Suprapubic skin (tissue), 4 donors: Measurements from ENCODE around the gene TBL1X. TPM values are rescaled to one million over a fixed set of nuclear protein-coding genes. Genes with fewer than 3 reads are reported as not detected.

Experiments
- DNase-seq, 2 donors: peaks; one replicate each; pipeline ENCODE4 v3.0.0-alpha.2; 2019; ENCODE audit warnings: low spot score in 2 of 2
- H3K27ac ChIP-seq: fragments of 200-600 bp; sonication (generic); one replicate; pipeline ENCODE4 v1.5.1; 2019
- H3K27me3 ChIP-seq: fragments of 200-600 bp; sonication (generic); one replicate; pipeline ENCODE4 v1.5.1; 2019
- H3K36me3 ChIP-seq: fragments of 200-600 bp; sonication (generic); one replicate; pipeline ENCODE4 v1.5.1; 2019
- H3K4me1 ChIP-seq: fragments of 200-600 bp; sonication (generic); one replicate; pipeline ENCODE4 v1.5.1; 2019
- H3K4me3 ChIP-seq: fragments of 200-600 bp; sonication (generic); one replicate; pipeline ENCODE4 v1.5.1; 2019; ENCODE audit warnings: mild to moderate bottlenecking
- H3K9me3 ChIP-seq: fragments of 200-600 bp; sonication (generic); one replicate; pipeline ENCODE4 v1.5.1; 2019
- EP300 ChIP-seq: sonication (generic); formaldehyde crosslinking; IDR thresholded peaks from one replicate; pipeline ENCODE4 v1.6.1; 2017; ENCODE audit warnings: antibody characterized with exemption
- POLR2A ChIP-seq, 2 donors: fragments of 450-650 bp; IDR thresholded peaks; one replicate each; pipeline ENCODE4 v1.6.1; 2017; ENCODE audit warnings: antibody characterized with exemption in 2 of 2, mild to moderate bottlenecking in 2 of 2, moderate library complexity in 2 of 2
- POLR2AphosphoS5 ChIP-seq, 3 donors: sonication (generic); formaldehyde crosslinking; IDR thresholded peaks; one replicate each; pipeline ENCODE4 v1.6.1; 2017; ENCODE audit warnings: antibody characterized with exemption in 3 of 3
- WGBS: methylation state at CpG from one replicate; pipeline ENCODE4 v1.1.5; 2018; 5-methylcytosine and 5-hydroxymethylcytosine counted together
- total RNA-seq, 4 donors: library from RNA; depleted of rRNA; stranded (reverse); fragments of >200 nt; gene quantifications; one replicate each; pipeline ENCODE4 v1.1.0, GENCODE V29; 2016
- TF ChIP-seq, protein P1 (sequence below), 2 donors: fragments of 200-600 bp in 1 of 2; fragments of 450-650 bp in 1 of 2; sonication (generic) in 1 of 2; IDR thresholded peaks; one replicate each; pipeline ENCODE4 v1.5.1; 2016 to 2019; ENCODE audit warnings: antibody characterized with exemption in 2 of 2, mild to moderate bottlenecking in 1 of 2, moderate library complexity in 1 of 2

Gene TBL1X
- total RNA-seq, 4 donors from 2014 or later: 13.2 to 31.0 (median 17.1) TPM

- 92% methylated on average over 12 of the region's 12 CpGs for WGBS
- Histone ChIP-seq H3K36me3 (peaks cover 11% of the 10 kb centered on the region), H3K4me1 (no peaks in the 10 kb centered on the region), H3K27me3 (no peaks in the 10 kb centered on the region), H3K9me3 (no peaks in the 10 kb centered on the region), H3K27ac (no peak overlapping the region), H3K4me3 (no peak overlapping the region)
- no peak for TF ChIP-seq POLR2A (IDR thresholded peaks at IDR 0.05)
- DNase-seq: no peak
Observed at GRCh38 chrX:9701790-9702189, 236.9 kb downstream of the TBL1X start.

- Histone ChIP-seq H3K9me3 (no peaks in the 10 kb centered on the region), H3K27me3 (no peaks in the 10 kb centered on the region), H3K4me3 (no peak overlapping the region), H3K4me1 (no peaks in the 10 kb centered on the region), H3K27ac (no peak overlapping the region), H3K36me3 (peaks cover 8% of the 10 kb centered on the region)
- 95% methylated on average over 10 of the region's 14 CpGs for WGBS
- no peak for TF ChIP-seq POLR2A (IDR thresholded peaks at IDR 0.05)
- TF ChIP-seq, protein P1, sequence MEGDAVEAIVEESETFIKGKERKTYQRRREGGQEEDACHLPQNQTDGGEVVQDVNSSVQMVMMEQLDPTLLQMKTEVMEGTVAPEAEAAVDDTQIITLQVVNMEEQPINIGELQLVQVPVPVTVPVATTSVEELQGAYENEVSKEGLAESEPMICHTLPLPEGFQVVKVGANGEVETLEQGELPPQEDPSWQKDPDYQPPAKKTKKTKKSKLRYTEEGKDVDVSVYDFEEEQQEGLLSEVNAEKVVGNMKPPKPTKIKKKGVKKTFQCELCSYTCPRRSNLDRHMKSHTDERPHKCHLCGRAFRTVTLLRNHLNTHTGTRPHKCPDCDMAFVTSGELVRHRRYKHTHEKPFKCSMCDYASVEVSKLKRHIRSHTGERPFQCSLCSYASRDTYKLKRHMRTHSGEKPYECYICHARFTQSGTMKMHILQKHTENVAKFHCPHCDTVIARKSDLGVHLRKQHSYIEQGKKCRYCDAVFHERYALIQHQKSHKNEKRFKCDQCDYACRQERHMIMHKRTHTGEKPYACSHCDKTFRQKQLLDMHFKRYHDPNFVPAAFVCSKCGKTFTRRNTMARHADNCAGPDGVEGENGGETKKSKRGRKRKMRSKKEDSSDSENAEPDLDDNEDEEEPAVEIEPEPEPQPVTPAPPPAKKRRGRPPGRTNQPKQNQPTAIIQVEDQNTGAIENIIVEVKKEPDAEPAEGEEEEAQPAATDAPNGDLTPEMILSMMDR (IDR thresholded peaks at IDR 0.05): no peak
- TF ChIP-seq EP300: no peak
- no peak for TF ChIP-seq POLR2AphosphoS5 (IDR thresholded peaks at IDR 0.05)
- no peak for DNase-seq
Observed at GRCh38 chrX:9703406-9703805, 238.5 kb downstream of the TBL1X start.

DNA sequence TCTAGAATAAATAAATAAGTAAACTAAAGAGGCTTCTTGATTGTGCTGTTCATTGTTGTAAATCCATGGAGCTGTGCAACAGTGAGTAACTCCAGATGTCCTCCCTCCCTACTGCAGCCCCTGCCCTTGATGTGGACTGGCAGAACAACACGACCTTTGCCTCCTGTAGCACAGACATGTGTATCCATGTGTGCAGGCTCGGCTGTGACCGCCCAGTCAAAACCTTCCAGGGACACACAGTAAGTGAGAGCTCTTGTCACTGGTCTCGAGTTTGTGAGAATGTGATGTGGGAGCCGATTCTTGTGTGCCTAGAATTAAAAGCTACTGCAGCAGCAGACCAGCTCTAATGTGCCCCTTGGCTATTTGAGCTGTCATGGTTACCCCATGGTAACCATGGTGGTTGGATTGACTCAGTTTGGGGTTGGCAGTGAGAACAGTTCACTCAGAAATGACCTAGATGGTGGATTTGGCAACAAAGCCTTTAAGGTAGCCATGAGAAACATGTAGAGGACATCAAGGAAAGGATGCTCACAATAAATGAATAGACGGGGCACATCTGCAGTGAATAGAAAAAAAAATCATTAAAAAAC, 240.1 kb downstream of the TBL1X start:
- Histone ChIP-seq H3K4me3 (no peak overlapping the region), H3K4me1 (peaks cover 3% of the 10 kb centered on the region), H3K27ac (no peak overlapping the region), H3K27me3 (no peaks in the 10 kb centered on the region), H3K9me3 (no peaks in the 10 kb centered on the region), H3K36me3 (peaks cover 14% of the 10 kb centered on the region)
- TF ChIP-seq, protein P1 (IDR thresholded peaks at IDR 0.05): no peak
- no peak for TF ChIP-seq POLR2A (IDR thresholded peaks at IDR 0.05)
- no peak for DNase-seq
- 84% methylated on average over 3 of the region's 6 CpGs for WGBS

- no peak for DNase-seq
- no peak overlapping the region for H3K4me3 ChIP-seq
- TF ChIP-seq POLR2A (IDR thresholded peaks at IDR 0.05): no peak
- no peak for TF ChIP-seq POLR2AphosphoS5 (IDR thresholded peaks at IDR 0.05)
- TF ChIP-seq, protein P1 (IDR thresholded peaks at IDR 0.05): no peak
- TF ChIP-seq EP300: no peak
- no peaks in the 10 kb centered on the region for H3K27me3 ChIP-seq
- WGBS: 79% methylated on average over 4 of the region's 4 CpGs
- H3K36me3 ChIP-seq: peaks cover 11% of the 10 kb centered on the region
- H3K27ac ChIP-seq: no peak overlapping the region
- H3K4me1 ChIP-seq: peaks cover 3% of the 10 kb centered on the region
- H3K9me3 ChIP-seq: no peaks in the 10 kb centered on the region
Observed at GRCh38 chrX:9706421-9706820, 241.6 kb downstream of the TBL1X start.

DNA sequence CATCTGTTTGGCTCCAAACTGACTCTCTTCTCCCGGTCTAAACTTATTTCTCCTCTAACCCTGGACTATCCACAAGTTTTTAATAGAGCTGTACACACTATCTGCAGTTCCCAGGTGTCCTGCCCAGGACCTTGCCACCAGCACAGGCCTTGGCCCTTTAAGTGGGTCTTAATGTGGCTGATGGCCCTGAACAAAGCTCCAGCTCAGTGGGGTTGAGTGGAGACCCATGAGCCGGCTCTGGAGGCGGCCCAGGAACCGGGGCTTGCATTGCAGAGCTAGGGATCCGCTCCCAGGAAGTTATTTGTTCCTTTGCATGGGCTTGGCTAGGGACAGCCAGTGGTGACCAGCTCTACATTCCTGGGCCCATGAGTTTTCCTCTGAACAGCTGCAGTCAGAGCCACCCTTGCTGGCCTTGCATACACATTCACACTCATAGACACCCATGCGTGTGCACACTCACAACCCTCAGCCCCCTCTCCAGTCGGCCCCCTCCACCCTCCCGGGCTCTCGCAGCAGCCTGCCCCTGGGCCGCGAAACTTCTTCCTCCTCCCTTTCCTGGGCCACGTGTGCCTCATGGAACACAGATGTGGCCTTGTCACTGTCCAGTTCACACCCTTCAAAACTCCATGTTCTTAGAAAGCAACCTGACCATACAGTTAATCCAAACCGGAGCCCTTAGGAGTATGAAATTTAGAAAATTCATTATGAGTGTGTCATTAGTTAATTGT, 242.6 kb downstream of the TBL1X start:
- H3K9me3 ChIP-seq: no peaks in the 10 kb centered on the region
- H3K4me1 ChIP-seq: peaks cover 3% of the 10 kb centered on the region
- DNase-seq: no peak
- H3K27me3 ChIP-seq: no peaks in the 10 kb centered on the region
- TF ChIP-seq EP300: no peak
- TF ChIP-seq, protein P1 (IDR thresholded peaks at IDR 0.05): no peak
- no peak for TF ChIP-seq POLR2A (IDR thresholded peaks at IDR 0.05)
- TF ChIP-seq POLR2AphosphoS5 (IDR thresholded peaks at IDR 0.05): no peak
- WGBS: 73% methylated on average over 13 of the region's 13 CpGs
- H3K36me3 ChIP-seq: peaks cover 20% of the 10 kb centered on the region
- no peak overlapping the region for H3K4me3 ChIP-seq
- H3K27ac ChIP-seq: no peak overlapping the region
